H7 (cell line): Measurements from ENCODE around the gene ACO2. TPM values are rescaled to one million over a fixed set of nuclear protein-coding genes. Genes with fewer than 3 reads are reported as not detected.
A peak's percentile ranks its signal among the peaks of the same experiment; 100 is the strongest.

Experiments
- DNase-seq: peaks from one replicate; pipeline ENCODE4 v3.0.0; 2012
- H3K27me3 ChIP-seq: 2 replicates; pipeline ENCODE4 v1.6.0; 2011; ENCODE audit warnings: mild to moderate bottlenecking, low read length; ENCODE audit not compliant: control insufficient read depth, insufficient read depth
- H3K36me3 ChIP-seq: replicated peaks from 2 replicates; pipeline ENCODE4 v1.5.1; 2011; ENCODE audit warnings: low read length; ENCODE audit not compliant: control insufficient read depth, insufficient read depth
- H3K4me3 ChIP-seq: 2 replicates; pipeline ENCODE4 v1.5.1; 2011; ENCODE audit warnings: low read depth, mild to moderate bottlenecking, control low read depth, low read length, moderate library complexity; ENCODE audit not compliant: insufficient read depth
- total RNA-seq: library from RNA; depleted of rRNA; stranded (reverse); fragments of >200 nt; shearing (Covaris generic); gene quantifications from 2 replicates; pipeline ENCODE4 v1.2.3, GENCODE V29; 2014

ACO2 gene
- total RNA-seq, 1 experiment from 2014 or later = 103 TPM

DNA sequence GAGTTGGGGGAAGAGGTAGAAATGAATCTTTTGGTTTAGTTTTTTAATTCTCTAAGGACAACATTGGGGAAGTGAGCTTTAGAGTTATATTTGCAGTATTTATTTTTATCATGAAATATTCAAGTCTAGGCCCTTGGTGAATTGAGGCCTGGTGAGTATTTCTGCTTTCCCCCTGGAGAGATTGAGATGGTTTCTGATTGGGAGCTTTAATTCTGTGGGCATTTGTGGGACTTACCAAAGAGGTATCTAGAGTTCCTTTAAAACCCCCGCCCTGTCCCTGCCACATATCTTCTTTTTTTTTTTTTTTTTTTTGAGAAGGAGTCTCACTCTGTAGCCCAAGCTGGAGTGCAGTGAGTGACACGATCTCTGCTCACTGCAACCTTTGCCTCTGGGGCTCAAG is 9.6 kb downstream of the ACO2 start:
- Histone ChIP-seq H3K36me3 (no peaks in the 10 kb centered on the region), H3K27me3 (no peaks in the 10 kb centered on the region), H3K4me3 (no peak overlapping the region)
- no peak for DNase-seq

GRCh38 chr22:41478891-41479521 is 10.1 kb downstream of the ACO2 start:
- no peak for DNase-seq
- Histone ChIP-seq H3K27me3 (no peaks in the 10 kb centered on the region), H3K36me3 (no peaks in the 10 kb centered on the region), H3K4me3 (no peak overlapping the region)

DNA sequence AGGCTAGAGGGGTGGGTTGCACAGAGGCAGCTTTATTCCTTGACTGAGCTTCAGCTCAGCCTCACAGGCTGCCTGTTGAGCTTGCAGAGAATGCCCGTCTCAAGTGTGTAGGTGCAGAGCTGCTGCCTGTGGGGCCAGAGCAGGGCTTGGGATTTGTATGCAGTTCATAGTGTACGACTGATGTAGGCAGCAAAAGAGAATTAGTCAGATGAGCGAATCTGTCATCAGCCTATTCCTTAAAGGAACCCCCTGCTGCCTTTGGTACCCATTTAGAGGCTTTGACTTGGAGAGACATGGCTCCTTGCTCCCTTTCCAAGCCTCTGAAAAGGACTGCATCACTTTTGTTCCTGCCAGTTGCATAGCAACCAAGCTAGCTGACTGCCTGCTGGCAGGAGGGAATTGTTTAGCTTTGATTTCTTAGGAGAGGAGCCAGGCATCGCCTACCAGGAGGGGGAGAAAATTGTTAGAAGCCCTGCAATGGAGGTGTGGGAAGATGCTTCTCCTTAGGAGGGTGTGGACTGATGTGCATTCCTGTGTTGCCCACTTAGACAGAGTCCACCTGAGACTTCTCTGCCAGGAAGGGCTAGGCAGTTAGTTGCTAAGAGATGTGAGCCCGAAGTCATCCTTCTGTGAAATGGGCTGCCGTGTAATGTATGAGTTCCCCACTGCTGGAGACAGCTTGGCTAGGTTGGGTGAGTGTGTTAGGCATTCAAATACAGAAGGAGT is 10.9 kb downstream of the ACO2 start:
- H3K4me3 ChIP-seq = no peak overlapping the region
- no peaks in the 10 kb centered on the region for H3K36me3 ChIP-seq
- peak; percentile 82 for DNase-seq
- H3K27me3 ChIP-seq = no peaks in the 10 kb centered on the region

GRCh38 chr22:41480397-41480735 is 11.4 kb downstream of the ACO2 start:
- H3K4me3 ChIP-seq = no peak overlapping the region
- H3K36me3 ChIP-seq = no peaks in the 10 kb centered on the region
- DNase-seq = no peak
- H3K27me3 ChIP-seq = no peaks in the 10 kb centered on the region

GRCh38 chr22:41481131-41481830 is 12.4 kb downstream of the ACO2 start:
- no peak overlapping the region for H3K4me3 ChIP-seq
- DNase-seq = no peak

DNA sequence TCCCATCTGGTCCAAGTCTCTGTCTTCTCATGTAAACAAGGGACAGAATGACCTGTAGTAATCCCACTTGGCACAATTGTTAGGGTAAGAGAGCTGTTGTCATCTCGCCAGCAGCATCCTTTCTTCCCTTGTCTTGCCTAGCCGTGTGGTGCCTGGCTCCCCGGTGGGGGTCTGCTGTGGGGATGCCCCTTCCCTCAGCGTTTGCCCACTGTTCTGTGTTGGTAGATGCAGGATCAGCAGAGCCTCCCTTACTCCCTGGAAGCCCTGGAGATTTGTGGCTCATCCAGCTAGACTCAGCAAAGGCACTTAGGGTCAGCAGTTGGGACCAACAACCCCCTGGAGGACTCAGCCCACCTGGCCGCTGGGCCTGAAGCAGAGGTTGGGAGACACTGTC is 13.0 kb downstream of the ACO2 start:
- DNase-seq = peak; percentile 76
- no peak overlapping the region for H3K4me3 ChIP-seq
- no peaks in the 10 kb centered on the region for H3K27me3 ChIP-seq
- no peaks in the 10 kb centered on the region for H3K36me3 ChIP-seq

More at GRCh38 chr22:41481131-41481830, 12.4 kb downstream of the ACO2 start:
- Histone ChIP-seq H3K27me3 (no peaks in the 10 kb centered on the region), H3K36me3 (no peaks in the 10 kb centered on the region)

DNA sequence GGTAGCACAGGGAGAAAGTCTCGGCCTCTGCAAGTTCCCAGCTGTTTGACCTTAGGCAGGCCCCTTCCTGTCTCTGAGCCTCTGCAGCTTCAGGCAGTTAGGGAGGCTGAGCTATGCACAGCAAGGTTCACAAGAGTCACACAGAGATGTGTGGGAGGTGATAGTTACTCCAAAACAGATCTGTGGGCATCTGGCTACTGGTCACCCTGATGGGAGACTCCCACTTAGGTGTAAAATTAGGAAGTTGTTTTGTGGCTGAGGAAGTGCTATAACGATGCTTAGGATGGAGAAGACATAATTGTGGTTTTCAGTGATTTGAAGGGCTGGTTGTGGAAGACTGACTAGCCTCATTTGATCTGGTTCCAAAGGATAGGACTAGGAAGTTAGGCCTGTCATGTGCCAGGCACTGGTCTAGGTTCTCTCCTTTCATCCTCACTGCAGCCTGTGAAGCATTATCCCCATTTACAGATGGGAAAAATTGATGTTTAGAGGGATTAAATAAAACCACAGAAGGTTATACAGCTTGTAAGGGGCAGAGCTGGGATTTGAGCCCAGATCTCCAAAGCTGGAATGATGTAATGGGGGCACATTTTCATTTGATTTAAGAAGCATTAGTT is 13.5 kb downstream of the ACO2 start:
- H3K4me3 ChIP-seq = no peak overlapping the region
- no peak for DNase-seq
- no peaks in the 10 kb centered on the region for H3K27me3 ChIP-seq
- H3K36me3 ChIP-seq = no peaks in the 10 kb centered on the region

- no peak for DNase-seq
- no peaks in the 10 kb centered on the region for H3K27me3 ChIP-seq
- no peaks in the 10 kb centered on the region for H3K36me3 ChIP-seq
- no peak overlapping the region for H3K4me3 ChIP-seq
Measured at GRCh38 chr22:41485033-41485432, 16.1 kb downstream of the ACO2 start.

- H3K36me3 ChIP-seq = no peaks in the 10 kb centered on the region
- H3K27me3 ChIP-seq = no peaks in the 10 kb centered on the region
- H3K4me3 ChIP-seq = no peak overlapping the region
- DNase-seq = no peak
Measured at GRCh38 chr22:41487037-41487935, 18.4 kb downstream of the ACO2 start.

DNA sequence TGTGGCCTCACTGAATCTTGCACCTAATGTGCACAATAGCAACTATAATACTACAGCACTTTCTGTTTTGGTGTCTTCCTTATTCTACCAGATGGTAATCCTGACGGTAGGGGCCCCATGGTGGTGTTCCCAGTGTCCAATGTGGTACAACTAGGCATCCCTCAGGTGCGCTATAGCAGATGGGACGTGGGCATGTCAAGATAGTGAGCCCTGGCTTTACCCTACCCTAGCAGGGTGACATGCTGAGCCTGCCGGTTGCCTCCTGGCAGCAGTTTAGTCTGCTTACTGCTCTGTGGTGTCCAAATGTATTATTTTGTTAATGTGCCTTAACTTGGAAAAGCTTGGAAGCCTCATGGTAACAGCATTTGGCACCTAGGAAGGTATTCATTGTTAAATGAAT is 19.2 kb downstream of the ACO2 start:
- no peak for DNase-seq
- H3K4me3 ChIP-seq = no peak overlapping the region
- H3K36me3 ChIP-seq = no peaks in the 10 kb centered on the region
- no peaks in the 10 kb centered on the region for H3K27me3 ChIP-seq

DNA sequence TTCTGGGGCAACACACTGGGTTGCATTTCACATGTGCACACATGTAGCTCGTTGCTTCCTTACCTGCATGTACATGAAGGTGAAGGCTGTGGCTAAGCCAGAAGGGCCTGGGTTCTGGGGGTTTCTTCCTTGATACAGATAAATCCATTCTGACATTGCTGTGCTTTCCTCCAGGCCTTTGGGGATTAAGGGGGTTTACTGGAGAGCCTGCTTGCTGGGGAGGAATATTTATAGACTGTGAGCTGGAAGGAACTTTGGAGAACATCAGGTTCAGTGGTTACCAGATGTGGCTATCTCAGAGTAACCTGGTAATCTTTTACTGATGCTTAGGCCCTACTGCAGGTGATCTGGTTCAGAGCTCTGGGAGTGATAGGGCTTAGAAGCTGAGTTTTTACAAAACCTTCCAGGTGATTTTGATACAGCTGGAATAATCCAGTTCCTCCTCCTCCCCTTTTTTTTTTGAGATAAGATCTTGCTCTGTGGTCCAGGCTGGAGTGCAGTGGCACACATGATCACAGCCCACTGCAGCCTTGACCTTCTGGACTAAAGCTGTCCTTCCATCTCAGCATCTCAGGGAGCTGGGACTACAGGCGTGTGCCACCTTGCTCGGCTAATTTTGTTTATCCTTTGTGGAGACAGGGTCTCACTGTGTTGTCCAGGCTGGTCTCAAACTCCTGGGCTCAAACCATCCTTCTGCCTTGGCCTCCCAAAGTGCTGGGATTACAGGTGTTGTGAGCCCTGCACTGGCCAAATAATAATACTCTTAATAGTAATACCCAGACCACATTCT is 19.9 kb downstream of the ACO2 start:
- no peaks in the 10 kb centered on the region for H3K36me3 ChIP-seq
- H3K27me3 ChIP-seq = no peaks in the 10 kb centered on the region
- no peak overlapping the region for H3K4me3 ChIP-seq
- DNase-seq = no peak

GRCh38 chr22:41491374-41492100 is 22.6 kb downstream of the ACO2 start:
- H3K27me3 ChIP-seq = no peaks in the 10 kb centered on the region
- DNase-seq = no peak
- no peak overlapping the region for H3K4me3 ChIP-seq
- no peaks in the 10 kb centered on the region for H3K36me3 ChIP-seq

GRCh38 chr22:41498303-41498835 is 29.5 kb downstream of the ACO2 start:
- no peak for DNase-seq
- no peak overlapping the region for H3K4me3 ChIP-seq
- H3K27me3 ChIP-seq = no peaks in the 10 kb centered on the region
- H3K36me3 ChIP-seq = peaks cover 8% of the 10 kb centered on the region
